ENCODE data around the gene SRL. TPM values are rescaled to one million over a fixed set of nuclear protein-coding genes. Genes with fewer than 3 reads are reported as not detected.

The SRL gene
- polyA plus RNA-seq, 1 of the 3 experiments (the other 2 are of a cell fraction), result not detected

DNA sequence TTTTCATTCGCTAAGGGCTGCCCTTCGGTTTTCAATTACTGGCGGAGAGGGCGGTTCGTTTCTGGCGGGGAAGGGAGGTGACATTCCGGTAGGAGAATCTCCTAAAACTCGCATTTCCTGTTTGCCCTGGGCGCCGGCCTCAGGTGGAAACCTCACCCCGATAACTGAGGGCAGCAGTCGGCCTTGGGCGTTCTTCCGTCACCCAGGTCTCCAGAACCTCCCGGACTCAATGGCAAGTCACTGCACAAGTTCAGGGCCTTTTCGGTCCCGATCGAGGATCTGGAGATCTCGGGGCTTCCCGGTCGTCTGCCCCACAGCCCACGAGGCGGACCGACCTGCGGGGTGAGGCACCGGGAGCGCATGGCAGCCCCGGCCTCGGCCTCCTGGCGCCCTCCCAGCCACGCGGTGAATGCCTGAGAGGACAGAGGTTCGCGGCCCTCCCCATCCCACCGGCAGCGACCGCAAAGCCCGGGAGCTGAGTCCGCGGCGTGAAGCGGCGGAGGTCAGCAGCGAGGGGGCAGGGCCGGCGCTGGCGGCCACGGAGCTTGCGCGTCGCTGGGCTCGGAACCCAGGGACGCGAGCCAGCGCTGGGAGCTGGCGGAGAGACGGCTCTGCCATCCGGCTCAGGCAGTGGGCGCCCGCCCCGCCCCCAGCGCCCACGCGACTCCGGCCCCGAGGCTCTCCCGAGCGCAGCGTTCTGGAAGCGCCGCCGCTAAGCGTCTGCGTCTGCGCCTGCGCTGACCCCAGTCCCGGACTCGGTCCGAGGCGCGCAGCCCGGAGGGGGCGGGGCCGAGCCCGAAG, 58.4 kb downstream of the SRL start (continued):
- TF ChIP-seq, protein P1, sequence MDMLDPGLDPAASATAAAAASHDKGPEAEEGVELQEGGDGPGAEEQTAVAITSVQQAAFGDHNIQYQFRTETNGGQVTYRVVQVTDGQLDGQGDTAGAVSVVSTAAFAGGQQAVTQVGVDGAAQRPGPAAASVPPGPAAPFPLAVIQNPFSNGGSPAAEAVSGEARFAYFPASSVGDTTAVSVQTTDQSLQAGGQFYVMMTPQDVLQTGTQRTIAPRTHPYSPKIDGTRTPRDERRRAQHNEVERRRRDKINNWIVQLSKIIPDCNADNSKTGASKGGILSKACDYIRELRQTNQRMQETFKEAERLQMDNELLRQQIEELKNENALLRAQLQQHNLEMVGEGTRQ (IDR thresholded peaks at IDR 0.05; ENCODE audit: borderline replicate concordance, low read depth, low read length), result no peak
- no peak for TF ChIP-seq FOXM1 (IDR thresholded peaks at IDR 0.05; ENCODE audit: low read depth)
- TF ChIP-seq RXRA (IDR thresholded peaks at IDR 0.05; ENCODE audit: borderline replicate concordance, low read depth), result no peak
- TF ChIP-seq GABPA (IDR thresholded peaks at IDR 0.05; ENCODE audit: low read depth), result no peak
- TF ChIP-seq SMC3 (IDR thresholded peaks at IDR 0.05; ENCODE audit: low read depth, low read length), result no peak
- no peak; the same call in 1 of the 2 replicates for TF ChIP-seq TAF1 (IDR thresholded peaks at IDR 0.05; ENCODE audit: borderline replicate concordance, low read depth, low read length)
- no peak for TF ChIP-seq NFIC (IDR thresholded peaks at IDR 0.05; ENCODE audit: borderline replicate concordance)
- TF ChIP-seq JUND (IDR thresholded peaks at IDR 0.05), result no peak
- peak; percentile 92; the same call in 1 of the 2 replicates for TF ChIP-seq NRF1 (IDR thresholded peaks at IDR 0.05; ENCODE audit: low read depth, low read length)
- no peak for TF ChIP-seq RCOR1 (IDR thresholded peaks at IDR 0.05; ENCODE audit: low read length)
- peak; percentile 76 for TF ChIP-seq MAX (IDR thresholded peaks at IDR 0.05; ENCODE audit: low read depth)
- peak; percentile 75 for TF ChIP-seq MXI1 (IDR thresholded peaks at IDR 0.05; ENCODE audit: low read depth, low read length)

DNA sequence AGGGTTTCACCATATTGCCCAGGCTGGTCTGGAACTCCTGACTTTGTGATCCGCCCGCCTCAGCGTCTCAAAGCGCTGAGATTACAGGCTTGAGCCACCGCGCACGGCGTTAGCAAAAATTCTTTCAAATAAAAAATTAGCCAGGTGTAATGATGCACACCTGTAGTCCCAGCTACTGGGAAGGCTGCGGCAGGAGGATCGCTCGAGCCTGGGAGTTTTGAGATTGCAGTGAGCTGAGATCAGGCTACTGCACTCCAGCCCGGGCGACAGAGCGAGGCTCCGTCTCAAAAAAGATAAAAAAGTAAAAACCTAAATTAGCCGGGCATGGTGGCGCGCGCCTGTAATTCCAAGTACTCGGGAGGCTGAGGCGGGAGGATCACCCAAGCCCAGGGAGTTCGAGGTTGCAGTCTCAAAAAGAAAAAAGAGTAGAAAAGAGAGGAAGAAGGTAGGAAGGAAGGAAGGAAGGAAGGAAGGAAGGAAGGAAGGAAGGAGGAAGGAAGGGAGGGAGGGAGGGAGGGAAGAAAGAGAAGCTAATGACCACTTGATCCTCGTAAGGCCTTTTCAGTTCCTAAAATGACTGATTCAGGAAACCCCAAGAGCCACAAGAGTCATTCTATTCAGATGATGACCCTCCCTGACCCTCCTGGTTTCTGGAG, 59.2 kb downstream of the SRL start:
- no peaks in the 10 kb centered on the region for H3K9me2 ChIP-seq
- H3K9ac ChIP-seq, result peak overlapping the region; percentile 80; the same call in 1 of the 2 replicates
- WGBS (ENCODE audit: low lambda C conversion rate), result 96% methylated on average over 23 of the region's 23 CpGs
- POLR2A ChIA-PET, result interaction anchor here (1.4 kb wide), 1 partner anchor 200 kb away, joined by 6 read pairs; no protein-coding TSS in a partner anchor
- peaks cover 0 to 9% of the 10 kb centered on the region in 2 experiments; a peak in 1 of 4 replicates for H3K4me1 ChIP-seq (ENCODE audit: control insufficient read depth in 1 of 2, insufficient read depth in 2 of 2, low read depth in 1 of 2, low read length in 1 of 2)
- DNase-seq, result no peak
- CTCF ChIA-PET, result interaction anchor here (1.3 to 1.6 kb wide), 3 partner anchors 71 to 75 kb away, joined by 3 to 13 read pairs (median 3); no protein-coding TSS in a partner anchor
- 0 out of 4 replicates have a peak overlapping the region, but pooled peaks of 1 of the 2 experiments have one; percentile 88 for H3K27ac ChIP-seq (ENCODE audit: low read depth in 2 of 2, low read length in 1 of 2)
- H3K9me3 ChIP-seq, result no peaks in the 10 kb centered on the region
- H4K20me1 ChIP-seq (ENCODE audit: insufficient read depth), result no peaks in the 10 kb centered on the region
- H3K36me3 ChIP-seq (replicated peaks in 1 of 2; ENCODE audit: control insufficient read depth in 1 of 2, insufficient read depth in 2 of 2, low read length in 1 of 2), result no peaks in the 10 kb centered on the region
- no peaks in the 10 kb centered on the region for H3K27me3 ChIP-seq (ENCODE audit: insufficient read depth)
- H3K79me2 ChIP-seq (ENCODE audit: insufficient read depth), result no peaks in the 10 kb centered on the region
- H3K4me2 ChIP-seq, result peak overlapping the region; percentile 100
- TF ChIP-seq TAF1 (IDR thresholded peaks at IDR 0.05; ENCODE audit: borderline replicate concordance, low read depth, low read length), result no peak
- TF ChIP-seq SMC3 (IDR thresholded peaks at IDR 0.05; ENCODE audit: low read depth, low read length), result no peak
- TF ChIP-seq PBX3 (IDR thresholded peaks at IDR 0.05), result no peak
- TF ChIP-seq JUND (IDR thresholded peaks at IDR 0.05), result no peak
- TF ChIP-seq RXRA (IDR thresholded peaks at IDR 0.05; ENCODE audit: borderline replicate concordance, low read depth), result no peak
- TF ChIP-seq ELF1 (IDR thresholded peaks at IDR 0.05), result no peak
- TF ChIP-seq FOXM1 (IDR thresholded peaks at IDR 0.05; ENCODE audit: low read depth), result no peak
- H2AFZ ChIP-seq (ENCODE audit: low read depth), result peak overlapping the region; percentile 94
- H3K4me3 ChIP-seq (ENCODE audit: low read depth in 2 of 2, low read length in 1 of 2), result peak overlapping the region in 1 of 2 experiments; percentile 65; a peak in 2 of 4 replicates
- H3F3A ChIP-seq (replicated peaks; ENCODE audit: insufficient read depth), result peaks cover 11% of the 10 kb centered on the region
